Fibroblast of lung (primary cell): ENCODE measurements around the gene TRPC4AP.

Experiments used
- CTCF ChIP-seq, 2 donors: IDR thresholded peaks in 1 of 2; conservative IDR thresholded peaks in 1 of 2; 1 replicate in 1 of 2; 2 replicates in 1 of 2; pipeline ENCODE4 v1.5.1; 2011 to 2012; ENCODE audit warnings: low read length in 2 of 2, control low read depth in 1 of 2, inconsistent platforms in 1 of 2, low read depth in 1 of 2, mild to moderate bottlenecking in 1 of 2
- EZH2 ChIP-seq: IDR thresholded peaks from 2 replicates; pipeline ENCODE4 v1.5.1; 2012; ENCODE audit warnings: low read length, control low read depth, mild to moderate bottlenecking; ENCODE audit errors: missing control alignments

GRCh38 chr20:35010405-35011192 is 82.0 kb downstream of the TRPC4AP start:
- TF ChIP-seq CTCF (conservative IDR thresholded peaks at IDR 0.05 in 1 of 2, IDR thresholded peaks at IDR 0.05 in 1 of 2; ENCODE audit: low read depth in 1 of 2, low read length in 2 of 2) (no peak), EZH2 (no peak)
